Measurements from ENCODE around the gene PLA2G5. TPM values are rescaled to one million over a fixed set of nuclear protein-coding genes. Genes with fewer than 3 reads are reported as not detected.

Gene PLA2G5
- total RNA-seq, 1 experiment from 2014 or later, result not detected

DNA sequence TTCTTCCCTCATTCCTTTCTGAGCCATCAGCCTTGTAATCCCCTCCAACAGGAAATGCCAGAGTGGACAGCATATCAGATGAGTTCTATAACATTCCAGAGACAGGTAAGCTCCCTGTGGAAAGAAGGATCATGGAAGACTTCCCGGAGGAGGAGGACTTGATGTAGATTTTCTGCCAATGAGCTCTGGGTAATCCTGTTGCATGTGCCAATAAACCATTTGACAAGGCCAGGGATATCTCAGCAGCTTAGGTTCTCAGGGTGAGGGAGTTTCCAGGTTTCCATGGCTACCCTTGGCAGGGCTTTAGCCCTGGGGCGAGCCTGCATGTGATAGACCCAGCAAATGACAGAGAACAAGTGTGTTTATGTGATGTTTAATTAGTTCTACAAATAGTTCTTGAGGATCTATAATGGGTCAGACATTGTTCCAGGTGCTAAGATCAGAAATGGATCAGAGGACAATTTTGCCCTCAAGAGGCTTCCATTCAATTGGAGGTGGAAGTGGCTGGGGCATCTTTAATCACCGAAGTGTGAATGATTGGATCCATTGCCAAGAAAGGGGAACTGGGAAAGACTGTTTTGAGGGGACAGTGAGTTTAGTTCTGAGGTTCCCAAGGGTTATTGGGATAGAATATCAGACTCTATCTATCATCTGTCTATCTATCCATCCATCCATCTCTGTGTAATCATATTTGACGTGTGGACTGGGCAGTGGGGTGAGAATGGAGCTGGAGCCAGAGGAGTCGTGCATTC, 6.9 kb downstream of the PLA2G5 start:
- Mint-ChIP-seq H3K27ac (ENCODE audit: unreplicated experiment) (no peak overlapping the region), H3K4me1 (ENCODE audit: low read depth, unreplicated experiment) (no peaks in the 10 kb centered on the region), H3K36me3 (ENCODE audit: insufficient read depth, unreplicated experiment) (no peaks in the 10 kb centered on the region), H3K9me3 (ENCODE audit: low read depth, unreplicated experiment) (no peaks in the 10 kb centered on the region), H3K4me3 (ENCODE audit: low read depth, unreplicated experiment) (no peak overlapping the region), H3K27me3 (ENCODE audit: unreplicated experiment) (peaks cover 65% of the 10 kb centered on the region)
- CTCF ChIA-PET, result no interaction called here
- intact Hi-C loops (cut with micrococcal nuclease; ENCODE audit: unreplicated experiment), result no loop called here
- TF ChIP-seq, protein P1, sequence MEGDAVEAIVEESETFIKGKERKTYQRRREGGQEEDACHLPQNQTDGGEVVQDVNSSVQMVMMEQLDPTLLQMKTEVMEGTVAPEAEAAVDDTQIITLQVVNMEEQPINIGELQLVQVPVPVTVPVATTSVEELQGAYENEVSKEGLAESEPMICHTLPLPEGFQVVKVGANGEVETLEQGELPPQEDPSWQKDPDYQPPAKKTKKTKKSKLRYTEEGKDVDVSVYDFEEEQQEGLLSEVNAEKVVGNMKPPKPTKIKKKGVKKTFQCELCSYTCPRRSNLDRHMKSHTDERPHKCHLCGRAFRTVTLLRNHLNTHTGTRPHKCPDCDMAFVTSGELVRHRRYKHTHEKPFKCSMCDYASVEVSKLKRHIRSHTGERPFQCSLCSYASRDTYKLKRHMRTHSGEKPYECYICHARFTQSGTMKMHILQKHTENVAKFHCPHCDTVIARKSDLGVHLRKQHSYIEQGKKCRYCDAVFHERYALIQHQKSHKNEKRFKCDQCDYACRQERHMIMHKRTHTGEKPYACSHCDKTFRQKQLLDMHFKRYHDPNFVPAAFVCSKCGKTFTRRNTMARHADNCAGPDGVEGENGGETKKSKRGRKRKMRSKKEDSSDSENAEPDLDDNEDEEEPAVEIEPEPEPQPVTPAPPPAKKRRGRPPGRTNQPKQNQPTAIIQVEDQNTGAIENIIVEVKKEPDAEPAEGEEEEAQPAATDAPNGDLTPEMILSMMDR (IDR thresholded peaks at IDR 0.05; ENCODE audit: unreplicated experiment), result no peak
- no TSS peak for BruUV-seq (replicated peaks)
- DNase-seq, result no peak

DNA sequence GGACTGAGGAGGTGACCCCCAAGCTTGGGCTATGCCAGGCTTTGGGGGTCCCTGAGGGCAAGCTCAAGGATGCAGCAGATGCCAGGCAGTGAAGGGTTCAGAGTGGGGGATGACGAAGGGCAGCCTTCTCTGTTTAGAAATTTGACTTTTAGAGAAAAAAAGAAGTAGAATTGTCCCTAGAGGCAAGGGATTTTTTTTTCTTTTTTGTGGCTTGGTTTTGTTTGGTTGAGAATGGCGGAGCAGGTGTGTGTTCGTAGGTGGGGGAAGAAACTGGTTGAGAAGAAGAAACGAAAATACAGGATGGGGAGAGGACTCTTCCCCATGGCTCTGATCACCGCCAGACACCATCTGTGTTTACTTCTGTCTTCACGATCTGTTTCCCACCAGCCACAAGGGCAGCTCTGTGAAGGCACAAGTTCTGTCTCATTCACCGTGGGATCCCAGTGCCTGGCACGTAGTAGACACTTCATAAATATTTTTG, 8.2 kb downstream of the PLA2G5 start:
- H3K4me3 Mint-ChIP-seq (ENCODE audit: low read depth, unreplicated experiment), result no peak overlapping the region
- H3K27me3 Mint-ChIP-seq (ENCODE audit: unreplicated experiment), result peaks cover 54% of the 10 kb centered on the region
- H3K9me3 Mint-ChIP-seq (ENCODE audit: low read depth, unreplicated experiment), result no peaks in the 10 kb centered on the region
- H3K4me1 Mint-ChIP-seq (ENCODE audit: low read depth, unreplicated experiment), result no peaks in the 10 kb centered on the region
- CTCF ChIA-PET, result interaction anchor here (0.7 kb wide), 1 partner anchor 345 kb away, joined by 9 read pairs; no protein-coding TSS in a partner anchor
- no TSS peak for BruUV-seq (replicated peaks)
- TF ChIP-seq, protein P1 (IDR thresholded peaks at IDR 0.05; ENCODE audit: unreplicated experiment), result no peak
- no peak for DNase-seq
- H3K27ac Mint-ChIP-seq (ENCODE audit: unreplicated experiment), result no peak overlapping the region
- no peaks in the 10 kb centered on the region for H3K36me3 Mint-ChIP-seq (ENCODE audit: insufficient read depth, unreplicated experiment)
- intact Hi-C loops (cut with micrococcal nuclease; ENCODE audit: unreplicated experiment), result no loop called here

DNA sequence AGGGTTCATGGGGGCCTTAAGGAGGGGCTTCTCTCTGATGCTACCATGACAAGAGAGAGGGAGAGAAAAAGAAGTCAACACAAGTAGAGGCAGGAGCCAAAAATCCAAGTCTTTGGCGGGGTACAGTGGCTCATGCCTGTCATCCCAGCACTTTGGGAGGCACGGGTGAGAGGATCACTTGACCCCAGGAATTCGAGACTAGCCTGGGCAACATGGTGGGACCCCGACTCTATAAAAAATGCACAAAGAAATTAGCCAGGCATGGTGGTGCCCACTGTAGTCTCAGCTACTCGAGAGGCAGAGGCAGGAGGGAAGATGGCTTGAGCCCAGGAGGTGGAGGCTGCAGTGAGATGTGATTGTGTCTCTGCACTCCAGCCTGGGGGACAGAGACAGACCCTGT, 8.7 kb downstream of the PLA2G5 start:
- intact Hi-C loops (cut with micrococcal nuclease; ENCODE audit: unreplicated experiment), result no loop called here
- H3K36me3 Mint-ChIP-seq (ENCODE audit: insufficient read depth, unreplicated experiment), result no peaks in the 10 kb centered on the region
- DNase-seq, result no peak
- no peak overlapping the region for H3K27ac Mint-ChIP-seq (ENCODE audit: unreplicated experiment)
- BruUV-seq (replicated peaks), result no TSS peak
- H3K9me3 Mint-ChIP-seq (ENCODE audit: low read depth, unreplicated experiment), result no peaks in the 10 kb centered on the region
- CTCF ChIA-PET, result interaction anchor here (0.7 kb wide), 2 partner anchors 101 to 346 kb away, joined by 3 to 9 read pairs; no protein-coding TSS in a partner anchor
- H3K4me1 Mint-ChIP-seq (ENCODE audit: low read depth, unreplicated experiment), result no peaks in the 10 kb centered on the region
- no peak overlapping the region for H3K4me3 Mint-ChIP-seq (ENCODE audit: low read depth, unreplicated experiment)
- TF ChIP-seq, protein P1 (IDR thresholded peaks at IDR 0.05; ENCODE audit: unreplicated experiment), result no peak
- H3K27me3 Mint-ChIP-seq (ENCODE audit: unreplicated experiment), result peaks cover 50% of the 10 kb centered on the region

DNA sequence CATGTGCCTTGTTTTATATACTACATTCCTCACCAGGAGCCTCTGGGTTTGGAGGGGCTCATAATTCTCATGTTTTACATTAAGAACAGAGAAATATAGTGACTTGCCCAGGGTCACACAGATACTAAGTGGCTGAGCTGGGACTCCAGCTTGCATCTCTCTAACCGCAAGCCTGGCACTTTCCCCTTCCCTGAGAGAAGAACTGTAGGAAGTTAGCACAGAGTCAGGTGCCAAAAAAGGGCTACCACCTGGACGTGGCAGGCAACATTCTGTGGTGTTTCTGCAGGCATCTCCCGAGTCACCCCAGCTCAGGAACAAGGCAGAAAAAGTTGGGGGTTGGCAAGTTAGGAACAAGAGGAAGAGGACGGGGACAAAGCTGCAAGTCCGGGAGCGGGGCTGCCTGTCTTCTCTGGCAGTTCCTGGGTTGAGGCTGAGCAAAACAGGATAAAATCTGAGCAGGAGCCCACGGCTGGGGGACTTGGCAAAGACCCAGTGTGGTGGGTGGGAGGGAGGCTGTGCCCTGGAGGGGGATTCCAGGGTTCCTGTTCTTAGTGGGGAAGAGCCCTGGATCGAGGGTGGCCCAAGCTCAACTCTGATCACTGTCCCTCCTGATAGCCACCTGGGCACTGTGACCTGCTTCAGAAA, 9.8 kb downstream of the PLA2G5 start:
- peaks cover 39% of the 10 kb centered on the region for H3K27me3 Mint-ChIP-seq (ENCODE audit: unreplicated experiment)
- intact Hi-C loops (cut with micrococcal nuclease; ENCODE audit: unreplicated experiment), result no loop called here
- no peak overlapping the region for H3K4me3 Mint-ChIP-seq (ENCODE audit: low read depth, unreplicated experiment)
- CTCF ChIA-PET, result interaction anchor here (0.6 to 0.7 kb wide), 3 partner anchors 58 to 162 kb away, joined by 3 to 4 read pairs (median 3); no protein-coding TSS in a partner anchor
- TF ChIP-seq, protein P1 (IDR thresholded peaks at IDR 0.05; ENCODE audit: unreplicated experiment), result no peak
- H3K36me3 Mint-ChIP-seq (ENCODE audit: insufficient read depth, unreplicated experiment), result no peaks in the 10 kb centered on the region
- no peaks in the 10 kb centered on the region for H3K9me3 Mint-ChIP-seq (ENCODE audit: low read depth, unreplicated experiment)
- H3K4me1 Mint-ChIP-seq (ENCODE audit: low read depth, unreplicated experiment), result no peaks in the 10 kb centered on the region
- no TSS peak for BruUV-seq (replicated peaks)
- no peak for DNase-seq
- no peak overlapping the region for H3K27ac Mint-ChIP-seq (ENCODE audit: unreplicated experiment)
